HG02981 (cell line): Measurements from ENCODE around the gene EIF4E1B.

Source experiments
- ATAC-seq: cut with Tn5 transposase; IDR thresholded peaks from one replicate; pipeline ENCODE4 v1.9.1; 2021; ENCODE audit warnings: mild to moderate bottlenecking, moderate library complexity; ENCODE audit not compliant: unreplicated experiment

EIF4E1B gene

DNA sequence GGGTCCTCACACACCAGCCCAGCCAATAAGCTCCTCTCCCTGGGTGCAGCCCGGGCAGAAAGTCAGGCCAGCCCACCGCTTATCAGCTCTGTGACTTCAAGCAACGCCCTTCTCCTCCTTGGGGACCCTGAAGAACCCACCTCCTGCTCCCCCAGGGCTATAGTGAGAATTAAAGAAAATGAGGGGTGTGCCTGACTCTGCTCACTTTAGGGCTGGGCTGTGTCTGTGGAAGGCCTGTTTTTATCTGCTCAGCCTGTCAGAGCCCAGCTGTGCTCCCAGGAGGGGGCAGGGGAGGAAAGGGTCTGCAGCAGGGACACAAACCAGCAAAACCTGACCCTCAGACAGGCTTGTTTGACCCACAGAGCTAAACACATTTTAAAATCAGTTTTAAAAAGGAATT, 24.4 kb upstream of the EIF4E1B start:
- ATAC-seq, result no peak

DNA sequence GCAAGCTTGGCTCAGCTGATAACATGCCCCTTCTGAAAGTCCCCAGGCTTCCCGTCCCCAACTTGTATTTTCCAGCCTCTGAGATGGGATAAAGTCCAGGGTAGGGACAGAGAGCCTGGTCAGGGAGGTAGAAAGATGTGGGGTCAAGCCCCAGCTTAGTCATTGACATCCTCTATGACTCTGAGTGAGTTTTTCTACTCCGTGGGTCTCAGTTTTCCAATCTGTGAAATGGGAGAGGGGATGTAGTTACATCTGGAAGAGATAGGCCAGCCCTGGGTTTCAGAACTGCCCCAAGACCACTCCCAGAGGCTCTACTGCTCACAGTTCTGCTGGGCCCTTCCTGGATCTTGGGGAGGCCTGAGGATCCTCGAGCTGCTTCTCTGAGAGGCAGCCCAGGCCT, 23.6 kb upstream of the EIF4E1B start:
- no peak for ATAC-seq

- ATAC-seq, result no peak
Measured at GRCh38 chr5:176608142-176608705, 22.3 kb upstream of the EIF4E1B start.

DNA sequence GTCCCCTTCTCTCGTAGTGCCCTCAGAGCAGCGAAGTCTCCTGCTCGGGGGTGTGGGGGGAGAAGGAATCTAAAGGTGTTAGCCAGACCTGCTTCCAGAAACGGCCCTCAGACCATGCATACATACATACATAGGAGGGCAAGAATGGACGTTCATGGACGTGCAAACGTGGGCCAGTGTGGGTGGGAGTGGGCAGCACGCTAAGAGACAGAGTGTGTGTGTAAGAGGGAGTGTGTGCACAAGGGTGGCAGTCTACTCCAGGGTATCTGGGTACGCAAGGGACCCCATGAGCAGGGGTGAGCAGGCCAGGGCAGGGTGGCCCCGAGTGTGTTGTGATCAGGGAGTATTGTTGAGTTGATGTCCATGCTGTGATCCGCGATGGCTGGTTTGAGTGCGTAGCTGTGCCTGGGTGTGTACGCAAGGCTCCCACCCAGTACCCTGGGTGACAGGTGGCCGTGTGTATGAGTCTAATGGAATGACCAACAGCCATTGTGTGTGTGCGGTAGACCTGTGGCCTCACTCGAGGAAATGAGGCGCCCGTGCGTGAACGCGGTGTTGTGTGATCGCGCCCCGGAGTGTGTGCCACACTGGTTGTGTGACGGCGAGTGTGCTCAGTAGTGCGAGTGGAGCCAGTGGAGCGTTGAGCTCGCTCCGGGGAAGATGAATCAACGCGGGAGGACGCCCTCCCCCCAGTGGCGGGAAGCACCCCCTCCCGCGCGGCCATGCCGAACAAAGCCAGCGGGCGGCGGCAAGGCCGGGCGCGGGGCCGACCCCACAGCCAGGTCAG, 21.3 kb upstream of the EIF4E1B start:
- peak; percentile 24 for ATAC-seq

DNA sequence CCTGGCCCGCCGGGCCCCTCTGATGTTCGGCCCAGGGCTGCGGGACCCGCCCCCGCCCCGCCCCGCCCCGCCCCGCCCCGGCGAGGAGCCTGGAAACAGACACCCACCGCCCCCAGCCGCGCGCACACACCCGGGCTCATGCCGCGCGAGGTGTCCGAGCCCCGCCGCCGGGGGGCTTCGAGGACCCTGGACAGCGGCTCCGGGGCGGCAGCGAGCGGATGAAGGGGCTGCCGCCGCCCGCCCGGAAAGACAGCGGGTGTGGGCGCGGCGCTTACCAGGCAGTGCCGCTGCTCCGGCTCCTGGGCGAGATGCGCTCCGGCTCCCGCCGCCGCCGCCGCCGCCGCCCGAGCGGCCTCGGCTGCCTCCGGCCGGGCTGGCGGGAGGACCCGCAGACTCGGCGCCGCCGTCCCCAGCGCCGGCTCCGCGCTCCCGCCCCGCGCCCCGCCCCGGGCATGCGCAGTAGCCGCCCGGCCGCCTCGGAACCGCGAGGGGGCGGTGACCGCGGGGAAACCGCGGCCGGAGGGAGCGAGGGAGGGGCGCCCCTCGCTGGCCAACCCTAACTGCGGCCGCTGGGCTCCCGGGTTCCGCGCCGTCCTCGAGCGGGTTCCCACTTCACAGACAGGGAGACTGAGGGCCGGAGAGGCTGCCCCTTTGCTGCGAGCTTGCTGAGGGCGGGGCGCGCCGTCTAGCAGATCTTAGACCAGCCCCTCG, 20.6 kb upstream of the EIF4E1B start, which contains the start of gene GPRIN1:
TSS of gene GPRIN1 (minus strand) at position 433 of the 711 bp plus-strand sequence. CDS start 10,322 bp downstream, outside the sequence.
- ATAC-seq, result peak; percentile 69

- ATAC-seq, result no peak
Measured at GRCh38 chr5:176610435-176610773, 20.1 kb upstream of the EIF4E1B start.

GRCh38 chr5:176611435-176611834, 19.0 kb upstream of the EIF4E1B start:
- no peak for ATAC-seq

DNA sequence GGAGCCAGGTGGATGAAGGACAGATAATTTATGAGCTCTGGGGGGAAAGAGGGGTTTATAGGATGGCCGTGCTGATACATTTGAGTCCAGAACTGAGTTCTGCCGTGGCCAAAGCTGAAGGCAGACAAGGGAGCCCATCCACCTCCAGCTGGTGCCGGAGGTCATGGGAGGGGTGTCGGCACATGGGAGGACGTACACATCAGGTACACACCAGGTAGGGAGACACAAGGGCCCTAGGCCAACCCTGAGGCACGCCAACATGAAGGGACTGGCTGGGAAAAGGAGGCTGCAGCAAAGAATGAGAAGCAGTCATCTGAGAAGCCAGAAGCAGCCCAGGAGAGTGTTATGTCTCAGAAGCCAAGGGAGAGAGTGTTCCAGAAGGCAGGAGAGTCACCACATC, 18.5 kb upstream of the EIF4E1B start:
- ATAC-seq, result no peak

GRCh38 chr5:176612855-176613254, 17.6 kb upstream of the EIF4E1B start:
- no peak for ATAC-seq

DNA sequence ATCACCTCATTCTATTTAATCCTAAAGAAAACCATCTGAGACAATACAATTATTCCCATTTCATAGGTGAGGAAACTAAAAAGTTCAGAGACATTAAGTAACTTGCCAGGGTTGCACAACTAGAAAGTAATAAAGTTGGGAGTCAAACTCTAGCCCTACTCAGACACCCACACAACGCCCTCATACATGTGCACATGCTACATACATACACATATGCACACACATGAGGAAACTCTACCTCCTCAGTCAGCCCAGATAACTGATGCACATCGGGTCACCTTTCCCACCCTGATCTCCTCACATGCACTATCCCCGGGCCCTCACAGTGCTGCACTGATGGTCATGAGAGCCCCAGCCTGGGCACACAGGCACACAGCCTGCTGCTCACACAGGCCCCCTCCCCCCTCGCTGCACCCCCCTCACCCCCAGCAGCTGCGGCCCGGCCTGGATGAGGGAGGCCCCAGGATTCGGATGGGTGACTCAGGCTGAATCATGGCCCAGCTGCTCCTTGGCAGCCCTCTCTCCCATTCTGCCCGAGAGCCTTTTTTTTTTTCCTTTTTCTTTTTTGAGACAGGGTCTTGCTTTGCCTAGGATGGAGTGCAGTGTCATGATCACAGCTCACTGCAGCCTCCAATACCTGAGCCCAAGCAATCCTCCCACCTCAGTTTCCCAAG, 15.5 kb upstream of the EIF4E1B start:
- ATAC-seq, result no peak

- no peak for ATAC-seq
Measured at GRCh38 chr5:176616511-176616910, 14.0 kb upstream of the EIF4E1B start.

GRCh38 chr5:176618783-176619182, 11.7 kb upstream of the EIF4E1B start:
- ATAC-seq, result no peak

DNA sequence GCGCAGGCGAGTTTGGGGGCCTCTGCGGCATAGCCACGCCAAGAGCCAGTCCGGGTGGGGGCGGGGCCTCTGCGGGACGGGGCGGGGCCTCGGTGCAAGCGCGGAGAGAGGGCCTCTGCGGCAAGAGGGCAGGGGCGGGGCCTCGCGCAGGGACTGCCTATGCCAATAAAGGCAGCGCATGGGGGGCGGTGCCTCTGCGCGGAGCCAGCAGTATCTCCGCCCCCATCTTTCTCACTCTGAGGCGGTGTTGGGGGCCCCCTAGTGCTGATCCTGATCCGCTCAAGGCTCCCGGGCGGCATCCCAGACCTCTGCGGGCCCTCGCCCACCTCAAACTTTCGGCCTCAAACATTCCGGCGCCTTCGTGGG, 11.3 kb upstream of the EIF4E1B start:
- peak; percentile 88 for ATAC-seq

DNA sequence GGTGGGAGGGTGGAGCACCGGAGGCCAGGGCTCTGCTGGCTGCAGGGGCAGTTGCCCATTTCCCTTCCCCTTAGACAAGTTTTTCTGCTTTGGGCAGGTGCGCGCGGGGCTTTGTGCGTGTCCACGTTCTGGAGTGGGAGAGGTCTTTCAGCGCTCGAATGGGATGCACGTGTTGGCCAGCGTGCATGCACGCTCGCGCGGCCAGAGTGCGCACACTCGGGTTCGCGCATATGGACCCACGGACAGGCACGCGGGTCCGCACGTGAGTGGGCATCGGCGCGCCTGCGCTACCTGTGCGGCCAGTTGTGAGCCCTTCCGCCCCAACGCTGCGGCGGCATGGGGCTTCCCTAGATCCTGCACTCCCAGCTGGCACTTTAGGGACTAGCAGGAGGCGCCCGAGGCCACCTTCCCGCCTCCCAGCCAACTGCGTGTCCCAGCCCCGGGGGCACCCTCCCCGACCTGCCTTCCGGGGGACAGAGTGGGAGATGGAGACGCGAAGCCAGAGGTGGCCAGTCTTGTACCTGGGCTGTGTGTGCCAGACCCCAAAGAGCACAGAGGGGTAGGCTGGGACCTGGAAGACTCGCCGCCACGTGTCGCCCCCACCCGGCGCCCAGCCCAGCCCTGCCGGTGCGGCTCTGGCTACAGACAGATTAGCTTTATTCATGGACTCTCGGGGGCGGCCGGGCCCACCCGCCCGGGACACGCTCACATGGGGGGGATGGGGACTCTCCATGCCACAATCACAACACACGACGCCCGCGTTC, 10.7 kb upstream of the EIF4E1B start:
- no peak for ATAC-seq

DNA sequence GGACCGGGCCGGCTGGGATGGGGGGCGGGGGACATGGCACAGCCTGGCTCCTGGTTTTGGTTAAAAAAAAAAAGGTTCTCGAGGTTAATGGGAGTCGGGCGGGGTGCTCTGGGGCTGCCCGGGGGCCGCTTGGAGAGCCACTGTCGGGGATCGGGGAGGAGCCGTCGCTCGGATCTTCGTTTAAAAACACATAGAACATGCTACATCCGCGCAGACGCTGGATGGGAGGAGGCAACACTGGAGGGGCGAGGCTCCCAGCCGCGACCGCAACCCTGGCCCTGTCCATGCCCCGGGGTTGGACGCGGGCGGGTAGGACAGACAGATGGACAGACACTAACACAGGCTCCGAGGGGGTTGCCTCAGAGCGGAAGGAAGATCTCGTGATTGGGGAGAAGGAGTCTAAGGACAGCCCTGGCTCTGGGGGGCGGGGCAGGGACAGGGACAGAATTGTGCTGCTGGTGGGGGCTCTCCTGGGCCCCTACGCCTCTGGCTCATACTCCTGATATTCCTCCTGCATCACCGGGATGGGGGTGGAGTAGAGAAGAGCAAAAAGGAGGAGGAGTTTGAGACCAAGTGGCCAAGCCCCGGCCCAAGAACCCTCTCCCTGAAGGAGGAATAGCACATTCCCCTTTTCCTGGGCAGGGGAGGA, 10.0 kb upstream of the EIF4E1B start:
- ATAC-seq, result no peak

- no peak for ATAC-seq
Measured at GRCh38 chr5:176621661-176622079, 8.8 kb upstream of the EIF4E1B start.

DNA sequence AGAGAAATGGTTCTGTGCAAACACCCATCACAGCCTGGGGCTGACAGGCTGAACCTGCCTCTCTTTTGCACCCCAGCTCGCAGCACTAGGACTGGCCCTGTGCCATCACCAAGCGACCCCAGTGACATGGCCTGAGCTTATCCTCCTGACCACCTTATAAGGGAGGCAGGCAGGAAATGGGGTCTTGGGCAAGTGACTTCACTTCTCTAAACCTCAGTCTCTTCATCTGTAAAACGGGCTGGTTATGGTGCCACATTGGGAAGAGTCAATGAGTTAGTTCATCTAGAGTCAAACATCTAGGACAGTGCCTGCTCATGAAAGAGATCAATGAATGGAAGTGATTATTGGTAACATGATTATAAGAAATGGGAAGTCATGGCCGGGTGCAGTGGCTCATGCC, 6.3 kb upstream of the EIF4E1B start:
- ATAC-seq, result no peak

DNA sequence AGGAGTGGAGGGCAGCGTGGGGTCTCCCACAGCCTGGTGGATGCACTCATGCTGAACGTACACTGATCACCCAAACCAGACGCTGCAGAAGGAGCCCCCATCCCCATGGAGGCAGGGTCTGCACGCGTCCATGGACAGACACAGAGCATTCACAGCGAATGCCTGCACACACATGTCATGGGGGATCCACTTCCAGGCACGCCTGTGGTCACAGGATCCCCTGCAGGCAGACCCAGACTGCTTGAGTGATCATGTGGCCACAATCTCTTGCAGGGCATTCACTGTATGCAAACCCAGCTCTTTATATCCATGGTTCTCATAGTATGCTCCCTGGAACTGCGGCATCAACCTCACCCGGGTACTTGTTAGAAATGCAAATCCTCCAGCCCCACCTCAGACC, 5.5 kb upstream of the EIF4E1B start:
- ATAC-seq, result no peak

- ATAC-seq, result no peak
Measured at GRCh38 chr5:176625512-176625911, 5.0 kb upstream of the EIF4E1B start.
